ENCODE data around the gene CHCHD6. TPM values are rescaled to one million over a fixed set of nuclear protein-coding genes. Genes with fewer than 3 reads are reported as not detected.

CHCHD6 gene
- total RNA-seq, 4 donors from 2014 or later, result 2.4 to 44.6 (median 5.1) TPM

DNA sequence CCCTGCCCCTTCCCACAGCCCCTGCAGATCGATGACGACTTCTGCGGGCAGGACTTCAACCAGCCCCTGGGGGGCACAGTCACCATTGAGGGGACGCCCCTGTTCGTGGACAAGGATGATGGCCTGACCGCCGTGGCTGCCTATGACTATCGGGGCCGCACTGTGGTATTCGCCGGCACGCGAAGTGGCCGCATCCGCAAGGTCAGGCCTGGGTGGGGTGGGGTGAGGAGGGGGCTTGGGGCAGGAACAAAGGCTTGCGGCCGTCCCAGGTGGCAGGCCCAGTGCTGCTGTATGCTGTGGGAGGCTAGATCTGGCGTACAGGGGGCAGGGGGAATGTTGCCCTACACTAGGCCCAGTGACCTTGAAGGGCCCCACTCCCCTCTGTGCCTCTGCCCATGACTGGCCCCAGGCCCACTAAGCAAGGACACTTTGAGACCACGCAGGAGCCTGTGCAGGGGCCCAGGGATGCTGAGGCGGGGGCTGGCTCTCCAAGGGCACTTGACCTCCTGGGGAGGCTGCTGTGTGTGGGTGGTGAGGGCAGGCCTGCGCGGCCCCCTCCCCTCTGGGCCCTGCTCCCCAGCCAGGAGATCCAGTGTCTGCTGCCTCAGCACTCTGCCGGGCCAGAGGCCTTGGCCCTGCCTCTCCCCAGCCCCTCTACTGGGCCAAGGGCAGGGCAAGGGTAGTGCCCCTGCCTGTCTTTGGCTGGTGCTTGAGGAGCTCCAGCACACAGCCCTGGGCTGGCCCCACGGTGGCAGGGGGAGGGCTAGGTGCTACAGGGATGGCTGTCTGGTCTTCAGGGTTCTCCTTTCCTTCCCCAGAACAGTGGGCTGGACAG, 287.5 kb downstream of the CHCHD6 start:
- H3K27ac ChIP-seq, result no peak overlapping the region
- TF ChIP-seq, protein P1, sequence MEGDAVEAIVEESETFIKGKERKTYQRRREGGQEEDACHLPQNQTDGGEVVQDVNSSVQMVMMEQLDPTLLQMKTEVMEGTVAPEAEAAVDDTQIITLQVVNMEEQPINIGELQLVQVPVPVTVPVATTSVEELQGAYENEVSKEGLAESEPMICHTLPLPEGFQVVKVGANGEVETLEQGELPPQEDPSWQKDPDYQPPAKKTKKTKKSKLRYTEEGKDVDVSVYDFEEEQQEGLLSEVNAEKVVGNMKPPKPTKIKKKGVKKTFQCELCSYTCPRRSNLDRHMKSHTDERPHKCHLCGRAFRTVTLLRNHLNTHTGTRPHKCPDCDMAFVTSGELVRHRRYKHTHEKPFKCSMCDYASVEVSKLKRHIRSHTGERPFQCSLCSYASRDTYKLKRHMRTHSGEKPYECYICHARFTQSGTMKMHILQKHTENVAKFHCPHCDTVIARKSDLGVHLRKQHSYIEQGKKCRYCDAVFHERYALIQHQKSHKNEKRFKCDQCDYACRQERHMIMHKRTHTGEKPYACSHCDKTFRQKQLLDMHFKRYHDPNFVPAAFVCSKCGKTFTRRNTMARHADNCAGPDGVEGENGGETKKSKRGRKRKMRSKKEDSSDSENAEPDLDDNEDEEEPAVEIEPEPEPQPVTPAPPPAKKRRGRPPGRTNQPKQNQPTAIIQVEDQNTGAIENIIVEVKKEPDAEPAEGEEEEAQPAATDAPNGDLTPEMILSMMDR (IDR thresholded peaks at IDR 0.05), result no peak
- no peak for TF ChIP-seq POLR2A (IDR thresholded peaks at IDR 0.05)
- H3K9me3 ChIP-seq, result no peaks in the 10 kb centered on the region

DNA sequence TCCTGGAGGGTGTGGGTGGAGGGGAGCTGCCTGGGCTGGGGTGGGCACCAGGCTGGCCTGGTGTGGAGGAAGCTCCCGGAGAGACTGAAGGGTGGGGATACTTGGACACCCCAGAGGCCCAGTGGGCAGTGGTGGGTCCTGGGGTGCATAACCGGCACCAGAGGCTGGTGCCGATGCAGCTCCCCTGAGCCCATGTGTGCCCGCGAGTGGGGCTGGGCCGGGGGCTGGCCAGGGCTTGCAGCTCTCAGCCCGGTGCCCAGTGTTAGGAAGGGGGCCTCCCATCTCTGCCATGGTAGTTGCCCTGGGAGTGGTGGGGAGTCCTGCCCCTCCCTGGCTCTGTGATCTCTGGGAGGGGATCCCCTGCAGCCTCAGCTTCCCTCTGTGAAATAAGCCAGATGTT, 288.2 kb downstream of the CHCHD6 start:
- no peak overlapping the region for H3K27ac ChIP-seq

More for the DNA sequence above, 287.5 kb downstream of the CHCHD6 start:
- Histone ChIP-seq H3K4me3 (no peak overlapping the region), H3K4me1 (no peaks in the 10 kb centered on the region), H3K27me3 (no peaks in the 10 kb centered on the region), H3K36me3 (peaks cover 0 to 20% (median 0%) of the 10 kb centered on the region in 3 donors)
- DNase-seq, result no peak

DNA sequence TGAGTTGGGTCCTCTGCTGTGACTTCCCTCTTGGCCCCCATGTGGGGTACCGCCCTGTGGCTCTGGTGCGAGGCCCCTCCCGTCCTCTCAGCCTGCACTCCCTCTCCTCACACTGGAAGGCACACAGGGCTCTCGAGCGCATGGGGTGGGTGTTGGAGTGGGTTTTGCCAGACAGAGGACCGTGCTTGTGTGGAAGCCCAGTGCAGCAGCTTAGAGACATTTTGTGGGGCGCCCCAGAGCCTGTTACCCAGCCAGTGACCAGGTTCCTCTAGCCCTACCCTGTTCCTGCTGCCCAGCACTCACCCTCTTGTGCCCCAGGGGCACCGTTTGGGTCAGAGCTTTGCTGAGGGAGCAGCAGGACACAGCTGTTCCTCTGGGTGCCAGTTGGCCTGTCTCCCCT, 288.7 kb downstream of the CHCHD6 start:
- Histone ChIP-seq H3K27me3 (no peaks in the 10 kb centered on the region), H3K4me3 (no peak overlapping the region), H3K9me3 (no peaks in the 10 kb centered on the region), H3K36me3 (peaks cover 0 to 20% (median 0%) of the 10 kb centered on the region in 3 donors), H3K4me1 (no peaks in the 10 kb centered on the region), H3K27ac (no peak overlapping the region)
- TF ChIP-seq, protein P1 (IDR thresholded peaks at IDR 0.05), result no peak
- DNase-seq, result no peak

More for the DNA sequence above, 288.2 kb downstream of the CHCHD6 start:
- peaks cover 0 to 20% (median 0%) of the 10 kb centered on the region in 3 donors for H3K36me3 ChIP-seq
- no peaks in the 10 kb centered on the region for H3K27me3 ChIP-seq
- no peaks in the 10 kb centered on the region for H3K4me1 ChIP-seq
- H3K4me3 ChIP-seq, result no peak overlapping the region
- TF ChIP-seq, protein P1 (IDR thresholded peaks at IDR 0.05), result no peak
- no peak for TF ChIP-seq POLR2A (IDR thresholded peaks at IDR 0.05)
- no peak for DNase-seq
- no peaks in the 10 kb centered on the region for H3K9me3 ChIP-seq

DNA sequence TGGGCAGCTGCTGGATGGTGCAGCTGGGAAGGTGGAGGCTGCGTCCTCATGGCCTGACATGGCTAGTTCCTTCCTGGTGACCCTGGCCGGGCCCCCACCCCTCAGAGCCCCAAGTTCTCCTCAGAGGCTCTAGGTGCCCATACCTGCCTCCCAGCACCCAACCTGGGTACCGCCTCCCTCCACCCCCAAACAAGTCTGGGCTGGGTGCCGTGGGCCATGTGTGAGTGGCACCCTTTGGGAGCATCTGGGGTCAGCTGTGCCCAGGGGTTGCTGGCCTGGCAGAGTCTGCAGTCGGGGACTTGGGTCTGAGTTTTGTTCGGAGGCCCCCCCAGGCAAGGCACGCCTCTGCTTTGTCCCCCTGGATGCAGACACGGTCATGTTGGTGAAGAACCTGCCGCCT, 289.4 kb downstream of the CHCHD6 start:
- H3K4me3 ChIP-seq, result no peak overlapping the region
- TF ChIP-seq, protein P1 (IDR thresholded peaks at IDR 0.05), result no peak
- TF ChIP-seq POLR2A (IDR thresholded peaks at IDR 0.05), result no peak
- H3K36me3 ChIP-seq, result peaks cover 0 to 20% (median 0%) of the 10 kb centered on the region in 3 donors
- peaks cover 0 to under 1% (median 0%) of the 10 kb centered on the region in 4 donors for H3K4me1 ChIP-seq
- no peaks in the 10 kb centered on the region for H3K27me3 ChIP-seq
- no peak for DNase-seq
- no peaks in the 10 kb centered on the region for H3K9me3 ChIP-seq
- H3K27ac ChIP-seq, result no peak overlapping the region

DNA sequence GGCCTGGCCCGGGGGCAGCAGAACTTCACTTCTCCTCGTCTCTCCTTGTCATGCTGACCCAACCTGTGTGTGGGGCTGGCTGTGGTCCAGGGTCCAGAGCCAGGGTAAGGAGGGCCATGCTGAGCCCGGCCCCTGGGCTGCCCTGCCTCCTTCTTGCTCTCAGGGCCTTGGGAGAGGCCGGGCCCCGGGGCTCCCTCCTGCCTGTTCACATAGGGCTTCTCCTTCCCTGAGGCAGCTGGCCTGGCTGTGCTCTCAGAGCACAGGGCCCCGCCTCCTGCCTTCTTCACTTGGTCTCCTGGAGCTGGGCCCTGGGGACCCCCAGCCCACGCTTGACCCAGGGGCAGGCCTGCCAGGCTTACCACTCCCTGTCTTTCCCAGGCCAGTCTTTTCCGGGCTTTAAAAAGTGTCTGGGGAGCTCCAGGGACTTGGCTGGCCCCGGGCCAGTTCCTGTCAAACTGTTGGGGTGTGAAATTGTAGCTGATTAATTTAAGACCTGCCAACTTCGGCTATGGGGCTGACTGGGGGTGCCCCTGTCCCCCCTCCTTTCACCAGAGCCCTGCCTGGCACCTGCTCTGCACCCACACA, 290.7 kb downstream of the CHCHD6 start:
- Histone ChIP-seq H3K9me3 (no peaks in the 10 kb centered on the region), H3K4me3 (no peak overlapping the region), H3K27me3 (no peaks in the 10 kb centered on the region), H3K27ac (no peak overlapping the region), H3K36me3 (peaks cover 0 to 8% (median 0%) of the 10 kb centered on the region in 3 donors), H3K4me1 (peaks cover 0 to 13% (median 0%) of the 10 kb centered on the region in 4 donors)
- TF ChIP-seq POLR2A (IDR thresholded peaks at IDR 0.05), result no peak
- TF ChIP-seq, protein P1 (IDR thresholded peaks at IDR 0.05), result no peak
- DNase-seq, result no peak
